Retinal pigment epithelial cell (primary cell): ENCODE data around the gene ANKMY2.

Experiments
- DNase-seq: peaks from one replicate; pipeline ENCODE4 v3.0.0-alpha.2; 2010; ENCODE audit warnings: low read depth
- H3K4me3 ChIP-seq: 2 replicates; pipeline ENCODE4 v1.5.1; 2011; ENCODE audit warnings: mild to moderate bottlenecking, low read length, control low read depth, moderate library complexity
- TF ChIP-seq, protein P1 (sequence below): conservative IDR thresholded peaks from 2 replicates; pipeline ENCODE4 v1.5.1; 2011; ENCODE audit warnings: low read depth, low read length, control low read depth, inconsistent platforms

The ANKMY2 gene

DNA sequence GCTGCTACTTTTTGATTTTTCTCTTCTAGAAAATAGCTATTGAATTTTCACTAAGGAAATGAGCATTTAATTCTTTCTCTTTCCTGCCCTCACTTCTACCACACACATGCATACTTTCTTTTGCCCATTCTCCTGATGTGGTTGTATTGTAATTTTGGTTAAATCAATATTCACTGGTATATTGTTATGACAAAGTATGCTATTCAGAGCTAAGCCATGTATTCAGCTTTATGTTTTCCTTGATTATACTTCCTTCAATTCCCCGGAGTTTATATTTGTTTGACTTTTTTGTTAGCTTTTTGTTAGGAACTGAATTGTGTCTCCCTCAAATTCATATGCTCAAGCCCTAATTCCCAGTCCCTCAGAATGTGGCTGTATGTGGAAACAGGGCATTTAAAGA lies 94.9 kb downstream of the ANKMY2 start:
- TF ChIP-seq, protein P1, sequence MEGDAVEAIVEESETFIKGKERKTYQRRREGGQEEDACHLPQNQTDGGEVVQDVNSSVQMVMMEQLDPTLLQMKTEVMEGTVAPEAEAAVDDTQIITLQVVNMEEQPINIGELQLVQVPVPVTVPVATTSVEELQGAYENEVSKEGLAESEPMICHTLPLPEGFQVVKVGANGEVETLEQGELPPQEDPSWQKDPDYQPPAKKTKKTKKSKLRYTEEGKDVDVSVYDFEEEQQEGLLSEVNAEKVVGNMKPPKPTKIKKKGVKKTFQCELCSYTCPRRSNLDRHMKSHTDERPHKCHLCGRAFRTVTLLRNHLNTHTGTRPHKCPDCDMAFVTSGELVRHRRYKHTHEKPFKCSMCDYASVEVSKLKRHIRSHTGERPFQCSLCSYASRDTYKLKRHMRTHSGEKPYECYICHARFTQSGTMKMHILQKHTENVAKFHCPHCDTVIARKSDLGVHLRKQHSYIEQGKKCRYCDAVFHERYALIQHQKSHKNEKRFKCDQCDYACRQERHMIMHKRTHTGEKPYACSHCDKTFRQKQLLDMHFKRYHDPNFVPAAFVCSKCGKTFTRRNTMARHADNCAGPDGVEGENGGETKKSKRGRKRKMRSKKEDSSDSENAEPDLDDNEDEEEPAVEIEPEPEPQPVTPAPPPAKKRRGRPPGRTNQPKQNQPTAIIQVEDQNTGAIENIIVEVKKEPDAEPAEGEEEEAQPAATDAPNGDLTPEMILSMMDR, result no peak
- DNase-seq, result no peak
- no peak overlapping the region for H3K4me3 ChIP-seq
